Hepatocyte (in vitro differentiated cells): ENCODE results near the gene CENPP. TPM values are rescaled to one million over a fixed set of nuclear protein-coding genes. Genes with fewer than 3 reads are reported as not detected.
"Not testable (repeated sequence)": the region's sequence is repeated elsewhere in the genome, so short reads cannot be mapped to it uniquely, and the experiment has no call there.

ENCODE experiments used
- DNase-seq: peaks from one replicate; pipeline ENCODE4 v3.0.0-alpha.2; 2016; ENCODE audit warnings: low spot score
- H2AFZ ChIP-seq: fragments of 200-600 bp; sonication (generic); 2 replicates; pipeline ENCODE4 v1.6.0; 2016; ENCODE audit warnings: antibody characterized with exemption, mild to moderate bottlenecking
- H3K27ac ChIP-seq: fragments of 200-600 bp; sonication (generic); 2 replicates; pipeline ENCODE4 v1.5.1; 2016; ENCODE audit warnings: mild to moderate bottlenecking
- H3K27me3 ChIP-seq: fragments of 200-600 bp; sonication (generic); 2 replicates; pipeline ENCODE4 v1.6.1; 2016
- H3K36me3 ChIP-seq: fragments of 200-600 bp; sonication (generic); replicated peaks from 2 replicates; pipeline ENCODE4 v1.5.1; 2016; ENCODE audit warnings: low read depth; ENCODE audit not compliant: insufficient read depth
- H3K4me1 ChIP-seq: fragments of 200-600 bp; sonication (generic); 2 replicates; pipeline ENCODE4 v1.5.1; 2016; ENCODE audit warnings: mild to moderate bottlenecking, moderate library complexity; ENCODE audit not compliant: insufficient read depth
- H3K4me2 ChIP-seq: fragments of 200-600 bp; sonication (generic); 2 replicates; pipeline ENCODE4 v1.6.0; 2016
- H3K4me3 ChIP-seq: fragments of 200-600 bp; sonication (generic); 2 replicates; pipeline ENCODE4 v1.5.1; 2016; ENCODE audit warnings: mild to moderate bottlenecking
- H3K79me2 ChIP-seq: fragments of 200-600 bp; sonication (generic); 2 replicates; pipeline ENCODE4 v1.6.0; 2017; ENCODE audit warnings: mild to moderate bottlenecking
- H3K9me2 ChIP-seq: fragments of 200-600 bp; sonication (generic); replicated peaks from 2 replicates; pipeline ENCODE4 v1.6.0; 2017; ENCODE audit warnings: mild to moderate bottlenecking; ENCODE audit not compliant: insufficient read depth
- H3K9me3 ChIP-seq: fragments of 200-600 bp; sonication (generic); 2 replicates; pipeline ENCODE4 v1.5.1; 2016; ENCODE audit warnings: low read depth, mild to moderate bottlenecking
- H4K20me1 ChIP-seq: fragments of 200-600 bp; sonication (generic); 2 replicates; pipeline ENCODE4 v1.6.0; 2016; ENCODE audit warnings: mild to moderate bottlenecking; ENCODE audit not compliant: insufficient read depth, poor library complexity, severe bottlenecking
- CTCF ChIP-seq: fragments of 200-600 bp; sonication (generic); IDR thresholded peaks from 2 replicates; pipeline ENCODE4 v1.5.1; 2016; ENCODE audit warnings: antibody characterized with exemption, mild to moderate bottlenecking; ENCODE audit not compliant: poor library complexity
- EZH2 ChIP-seq: fragments of 200-600 bp; sonication (generic); IDR thresholded peaks from 2 replicates; pipeline ENCODE4 v1.6.1; 2016; ENCODE audit warnings: antibody characterized with exemption, mild to moderate bottlenecking, borderline replicate concordance
- EZH2phosphoT487 ChIP-seq: fragments of 200-600 bp; sonication (generic); IDR thresholded peaks from one replicate; pipeline ENCODE4 v1.6.1; 2018; ENCODE audit warnings: antibody characterized with exemption, mild to moderate bottlenecking, low read depth, moderate library complexity; ENCODE audit not compliant: unreplicated experiment, severe bottlenecking
- WGBS: methylation state at CpG from one replicate; pipeline ENCODE4 v1.1.6; 2016; ENCODE audit warnings: low lambda C conversion rate; ENCODE audit errors: missing lambda C conversion rate; 5-methylcytosine and 5-hydroxymethylcytosine counted together
- polyA plus RNA-seq: library from polyadenylated mRNA; unstranded; fragments of >200 nt; fragmentation: Nextera tagmentation; extraction: Ambion mirVana; gene quantifications from 2 replicates; pipeline ENCODE4 v1.2.1, GENCODE V29; 2016
- total RNA-seq: library from RNA; depleted of rRNA; stranded (reverse); fragments of >200 nt; gene quantifications from 2 replicates; pipeline ENCODE4 v1.2.3, GENCODE V29; 2014

CENPP gene
- total and polyA plus RNA-seq, 2 experiments from 2014 or later = 5.1 to 5.9 TPM

- no peak for TF ChIP-seq EZH2
- TF ChIP-seq EZH2phosphoT487 = no peak
- TF ChIP-seq CTCF = no peak
- H3K4me2 ChIP-seq = peak overlapping the region; percentile 28
- H3K27ac ChIP-seq = peak overlapping the region; percentile 56
- H3K79me2 ChIP-seq = no peaks in the 10 kb centered on the region
- no peak overlapping the region for H3K4me3 ChIP-seq
- H2AFZ ChIP-seq = no peak overlapping the region
- H3K4me1 ChIP-seq = peaks cover 11% of the 10 kb centered on the region
- no peaks in the 10 kb centered on the region for H4K20me1 ChIP-seq
- H3K9me2 ChIP-seq = no peaks in the 10 kb centered on the region
- no peak for DNase-seq
- H3K27me3 ChIP-seq = no peaks in the 10 kb centered on the region
- H3K9me3 ChIP-seq = no peaks in the 10 kb centered on the region
- WGBS = 54% methylated on average over 3 of the region's 3 CpGs
- no peaks in the 10 kb centered on the region for H3K36me3 ChIP-seq
Measured at GRCh38 chr9:92563116-92564100, 237.7 kb downstream of the CENPP start.

- DNase-seq = no peak
- Histone ChIP-seq H3K4me3 (no peak overlapping the region), H3K79me2 (no peaks in the 10 kb centered on the region), H3K9me3 (no peaks in the 10 kb centered on the region), H3K27me3 (no peaks in the 10 kb centered on the region), H4K20me1 (no peaks in the 10 kb centered on the region), H3K4me2 (no peak overlapping the region), H3K4me1 (peaks cover 11% of the 10 kb centered on the region), H2AFZ (no peak overlapping the region), H3K27ac (no peak overlapping the region), H3K36me3 (no peaks in the 10 kb centered on the region), H3K9me2 (no peaks in the 10 kb centered on the region)
- TF ChIP-seq CTCF = no peak
- TF ChIP-seq EZH2 = no peak
- no peak for TF ChIP-seq EZH2phosphoT487
Measured at GRCh38 chr9:92564504-92564903, 238.8 kb downstream of the CENPP start.

- DNase-seq = no peak
- Histone ChIP-seq H3K9me3 (no peaks in the 10 kb centered on the region), H3K4me3 (no peak overlapping the region), H3K79me2 (no peaks in the 10 kb centered on the region), H3K4me2 (no peak overlapping the region), H3K27me3 (no peaks in the 10 kb centered on the region), H2AFZ (no peak overlapping the region), H3K36me3 (no peaks in the 10 kb centered on the region), H4K20me1 (no peaks in the 10 kb centered on the region), H3K27ac (no peak overlapping the region), H3K9me2 (no peaks in the 10 kb centered on the region), H3K4me1 (peaks cover 11% of the 10 kb centered on the region)
- no peak for TF ChIP-seq CTCF
- TF ChIP-seq EZH2phosphoT487 = no peak
- no peak for TF ChIP-seq EZH2
- 95% methylated on average over 2 of the region's 2 CpGs for WGBS
Measured at GRCh38 chr9:92564982-92565381, 239.2 kb downstream of the CENPP start.

- H3K4me1 ChIP-seq = not testable (repeated sequence)
Measured at GRCh38 chr9:92571871-92572270, 246.1 kb downstream of the CENPP start.

GRCh38 chr9:92573612-92574011, 247.9 kb downstream of the CENPP start:
- not testable (repeated sequence) for H3K27ac ChIP-seq, H3K79me2 ChIP-seq, H3K27me3 ChIP-seq, H3K36me3 ChIP-seq, H3K4me3 ChIP-seq, H3K9me3 ChIP-seq, H3K9me2 ChIP-seq, H3K4me2 ChIP-seq, H4K20me1 ChIP-seq, DNase-seq, H3K4me1 ChIP-seq, H2AFZ ChIP-seq
- WGBS = 96% methylated on average over 14 of the region's 14 CpGs

More at GRCh38 chr9:92571871-92572270, 246.1 kb downstream of the CENPP start:
- H4K20me1 ChIP-seq, H2AFZ ChIP-seq, H3K9me3 ChIP-seq, H3K36me3 ChIP-seq, H3K79me2 ChIP-seq, DNase-seq, H3K4me3 ChIP-seq, H3K4me2 ChIP-seq, H3K9me2 ChIP-seq, H3K27ac ChIP-seq, H3K27me3 ChIP-seq: not testable (repeated sequence)
- WGBS = 90% methylated on average over 2 of the region's 2 CpGs
